ENCODE results near the gene TVP23A.

DNA sequence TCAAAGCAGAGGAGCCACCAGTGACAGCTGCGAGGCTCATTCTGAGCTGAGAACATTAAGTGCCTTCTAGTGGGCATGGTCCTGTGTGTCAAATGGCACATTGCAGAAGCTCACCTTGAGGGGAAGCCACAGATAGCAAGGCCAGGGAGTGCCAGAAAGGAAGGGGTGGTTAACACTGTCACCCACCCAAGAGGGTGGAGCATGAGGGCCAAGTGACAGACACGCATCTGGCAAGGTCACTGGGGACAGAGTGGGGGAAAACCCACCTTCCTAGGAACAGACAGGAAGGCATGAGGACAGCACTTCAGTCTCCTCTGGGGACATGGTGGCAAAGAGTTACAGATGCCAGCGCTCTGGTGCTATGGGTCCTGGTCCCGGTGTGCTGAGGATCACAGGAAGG, 52.8 kb downstream of the TVP23A start:
- TF ChIP-seq, protein P1, sequence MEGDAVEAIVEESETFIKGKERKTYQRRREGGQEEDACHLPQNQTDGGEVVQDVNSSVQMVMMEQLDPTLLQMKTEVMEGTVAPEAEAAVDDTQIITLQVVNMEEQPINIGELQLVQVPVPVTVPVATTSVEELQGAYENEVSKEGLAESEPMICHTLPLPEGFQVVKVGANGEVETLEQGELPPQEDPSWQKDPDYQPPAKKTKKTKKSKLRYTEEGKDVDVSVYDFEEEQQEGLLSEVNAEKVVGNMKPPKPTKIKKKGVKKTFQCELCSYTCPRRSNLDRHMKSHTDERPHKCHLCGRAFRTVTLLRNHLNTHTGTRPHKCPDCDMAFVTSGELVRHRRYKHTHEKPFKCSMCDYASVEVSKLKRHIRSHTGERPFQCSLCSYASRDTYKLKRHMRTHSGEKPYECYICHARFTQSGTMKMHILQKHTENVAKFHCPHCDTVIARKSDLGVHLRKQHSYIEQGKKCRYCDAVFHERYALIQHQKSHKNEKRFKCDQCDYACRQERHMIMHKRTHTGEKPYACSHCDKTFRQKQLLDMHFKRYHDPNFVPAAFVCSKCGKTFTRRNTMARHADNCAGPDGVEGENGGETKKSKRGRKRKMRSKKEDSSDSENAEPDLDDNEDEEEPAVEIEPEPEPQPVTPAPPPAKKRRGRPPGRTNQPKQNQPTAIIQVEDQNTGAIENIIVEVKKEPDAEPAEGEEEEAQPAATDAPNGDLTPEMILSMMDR (IDR thresholded peaks at IDR 0.05), result no peak
- no peak for TF ChIP-seq POLR2A (IDR thresholded peaks at IDR 0.05)

All from Peyer's patch (tissue), 4 donors.